ENCODE measurements around the gene HORMAD1. TPM values are rescaled to one million over a fixed set of nuclear protein-coding genes. Genes with fewer than 3 reads are reported as not detected.
"Not testable (repeated sequence)": the region's sequence is repeated elsewhere in the genome, so short reads cannot be mapped to it uniquely, and the experiment has no call there.

HORMAD1 gene
- total and polyA plus RNA-seq, 2 of the 8 experiments (the other 6 are each of a cell fraction or from before 2014, with no cell fraction given), result not detected

DNA sequence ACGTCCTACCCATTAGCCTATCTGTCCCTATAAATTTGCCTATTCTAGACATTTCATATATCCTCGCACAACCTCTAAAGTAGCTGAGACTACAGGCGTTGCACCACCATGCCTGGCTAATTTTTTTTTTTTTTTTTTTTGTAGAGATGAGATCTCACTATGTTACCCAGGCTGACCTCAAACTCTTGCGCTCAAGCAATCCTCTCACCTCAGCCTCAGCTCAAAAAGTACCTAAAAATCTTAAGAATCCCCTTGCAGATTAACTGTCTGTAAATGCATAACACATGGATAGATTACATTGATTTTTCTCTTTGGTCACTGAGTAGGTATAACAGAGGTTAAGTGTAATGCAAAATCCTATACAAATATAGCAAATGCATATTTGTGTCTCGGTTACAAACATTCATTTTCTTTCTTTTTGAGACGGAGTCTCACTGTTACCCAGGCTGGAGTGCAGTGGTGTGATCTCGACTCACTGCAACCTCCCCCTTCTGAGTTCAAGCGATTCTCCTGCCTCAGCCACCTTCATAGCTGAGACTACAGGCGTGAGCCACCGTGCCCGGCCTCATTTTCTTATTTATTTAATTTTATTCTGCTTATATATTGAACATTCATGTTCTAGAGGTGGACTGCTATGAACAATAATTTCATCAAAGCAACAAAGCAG lies 2.3 kb downstream of the HORMAD1 start (continued):
- TF ChIP-seq SIX5 (IDR thresholded peaks at IDR 0.05; ENCODE audit: low read depth, low read length) (no peak), SP2 (IDR thresholded peaks at IDR 0.05; ENCODE audit: low read length) (no peak), YY1 (IDR thresholded peaks at IDR 0.05; ENCODE audit: low read depth, low read length) (no peak), BCL11A (IDR thresholded peaks at IDR 0.05; ENCODE audit: low read depth in 2 of 2, low read length in 2 of 2) (no peak), BACH1 (IDR thresholded peaks at IDR 0.05; ENCODE audit: low read length) (no peak), JUND (IDR thresholded peaks at IDR 0.05; ENCODE audit: low read length) (no peak), EP300 (IDR thresholded peaks at IDR 0.05; ENCODE audit: borderline replicate concordance in 1 of 2, low read depth in 2 of 2, low read length in 2 of 2) (no peak)

DNA sequence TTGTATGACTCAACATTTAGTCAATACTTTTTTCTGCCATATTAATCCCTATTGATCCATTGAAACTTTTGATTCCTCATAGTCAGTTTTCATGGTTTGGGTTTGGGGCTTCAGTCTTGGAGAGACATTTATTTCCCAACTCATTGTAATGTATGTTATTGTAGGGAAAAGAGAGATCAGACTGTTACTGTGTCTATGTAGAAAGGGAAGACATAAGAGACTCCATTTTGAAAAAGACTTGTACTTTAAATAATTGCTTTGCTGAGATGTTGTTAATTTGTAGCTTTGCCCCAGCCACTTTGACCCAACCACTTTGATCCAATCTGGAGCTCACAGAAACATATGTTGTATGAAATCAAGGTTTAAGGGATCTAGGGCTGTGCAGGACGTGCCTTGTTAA lies 11.7 kb downstream of the HORMAD1 start:
- H3K4me3 ChIP-seq (ENCODE audit: extremely low read depth in 1 of 4, insufficient read depth in 2 of 4, low read depth in 3 of 4, low read length in 4 of 4); DNase-seq (ENCODE audit: low read depth in 1 of 2, low spot score in 2 of 2); H3K9me3 ChIP-seq (ENCODE audit: insufficient read depth in 2 of 2, low read depth in 1 of 2, low read length in 1 of 2); H3K4me2 ChIP-seq (ENCODE audit: insufficient read depth in 1 of 2, low read depth in 2 of 2, low read length in 2 of 2); H3K4ac ChIP-seq (replicated peaks; ENCODE audit: insufficient read length, low read depth, low read length); H2BK12ac ChIP-seq (ENCODE audit: low read depth, low read length); H3K27me3 ChIP-seq (replicated peaks in 1 of 4; ENCODE audit: control insufficient read depth in 3 of 4, extremely low read depth in 1 of 4, insufficient read depth in 3 of 4, low read length in 3 of 4); H3K79me2 ChIP-seq (ENCODE audit: control insufficient read depth in 1 of 2, insufficient read depth in 2 of 2, low read length in 2 of 2); H3K23ac ChIP-seq (ENCODE audit: insufficient read length); H4K91ac ChIP-seq (replicated peaks; ENCODE audit: insufficient read length, low read length); H3K23me2 ChIP-seq (ENCODE audit: low read depth, low read length); H2BK5ac ChIP-seq (ENCODE audit: low read depth, low read length); H2BK15ac ChIP-seq (ENCODE audit: low read length); H2BK20ac ChIP-seq (ENCODE audit: low read length); H3K56ac ChIP-seq (replicated peaks; ENCODE audit: insufficient read length, low read depth, low read length); H3K18ac ChIP-seq (ENCODE audit: extremely low read depth, low read length); H3K14ac ChIP-seq (ENCODE audit: insufficient read length); H2BK120ac ChIP-seq (replicated peaks; ENCODE audit: low read depth, low read length); H3K9ac ChIP-seq (replicated peaks in 1 of 4; ENCODE audit: extremely low read depth in 1 of 4, low read depth in 3 of 4, low read length in 3 of 4); H4K5ac ChIP-seq (ENCODE audit: insufficient read length, low read depth, low read length); H3K27ac ChIP-seq (ENCODE audit: low read depth, low read length); H2AK5ac ChIP-seq (ENCODE audit: low read depth, low read length); H2AFZ ChIP-seq (ENCODE audit: low read length); H3K79me1 ChIP-seq (ENCODE audit: low read depth, low read length); H3K4me1 ChIP-seq (replicated peaks in 1 of 4; ENCODE audit: control insufficient read depth in 3 of 4, insufficient read depth in 4 of 4, low read length in 3 of 4); H3K36me3 ChIP-seq (ENCODE audit: control insufficient read depth in 2 of 4, insufficient read depth in 4 of 4, low read length in 3 of 4); H4K20me1 ChIP-seq (replicated peaks in 1 of 2; ENCODE audit: control insufficient read depth in 1 of 2, insufficient read depth in 2 of 2, low read length in 2 of 2); H4K8ac ChIP-seq (ENCODE audit: extremely low read depth, insufficient read depth, low read length); FAIRE-seq: not testable (repeated sequence)
- 77% methylated on average over 1 of the region's 1 CpG; no CpG with 5 or more reads in 1 of the 2 experiments for WGBS, 2 experiments (ENCODE audit: extremely low coverage in 1 of 2, insufficient coverage in 1 of 2, insufficient read length in 1 of 2, insufficient replicate concordance in 2 of 2, low coverage in 1 of 2, low lambda C conversion rate in 2 of 2, missing lambda C conversion rate in 1 of 2)
- POLR2A ChIA-PET (ENCODE audit: partially characterized antibody), result interaction anchor here (0.7 kb wide), 1 partner anchor 139 kb away, joined by 3 read pairs; no protein-coding TSS in a partner anchor
- CTCF ChIA-PET (ENCODE audit: partially characterized antibody), result interaction anchor here (1.1 kb wide), 1 partner anchor 114 kb away, joined by 3 read pairs; no protein-coding TSS in a partner anchor

Measured in H1 (cell line).